HG02852 (cell line): ENCODE measurements around the gene B9D1.

Source experiments
- ATAC-seq: cut with Tn5 transposase; IDR thresholded peaks from one replicate; pipeline ENCODE4 v1.9.1; 2021; ENCODE audit warnings: mild to moderate bottlenecking, moderate library complexity; ENCODE audit not compliant: unreplicated experiment

The B9D1 gene, protein sequence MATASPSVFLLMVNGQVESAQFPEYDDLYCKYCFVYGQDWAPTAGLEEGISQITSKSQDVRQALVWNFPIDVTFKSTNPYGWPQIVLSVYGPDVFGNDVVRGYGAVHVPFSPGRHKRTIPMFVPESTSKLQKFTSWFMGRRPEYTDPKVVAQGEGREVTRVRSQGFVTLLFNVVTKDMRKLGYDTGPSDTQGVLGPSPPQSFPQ

DNA sequence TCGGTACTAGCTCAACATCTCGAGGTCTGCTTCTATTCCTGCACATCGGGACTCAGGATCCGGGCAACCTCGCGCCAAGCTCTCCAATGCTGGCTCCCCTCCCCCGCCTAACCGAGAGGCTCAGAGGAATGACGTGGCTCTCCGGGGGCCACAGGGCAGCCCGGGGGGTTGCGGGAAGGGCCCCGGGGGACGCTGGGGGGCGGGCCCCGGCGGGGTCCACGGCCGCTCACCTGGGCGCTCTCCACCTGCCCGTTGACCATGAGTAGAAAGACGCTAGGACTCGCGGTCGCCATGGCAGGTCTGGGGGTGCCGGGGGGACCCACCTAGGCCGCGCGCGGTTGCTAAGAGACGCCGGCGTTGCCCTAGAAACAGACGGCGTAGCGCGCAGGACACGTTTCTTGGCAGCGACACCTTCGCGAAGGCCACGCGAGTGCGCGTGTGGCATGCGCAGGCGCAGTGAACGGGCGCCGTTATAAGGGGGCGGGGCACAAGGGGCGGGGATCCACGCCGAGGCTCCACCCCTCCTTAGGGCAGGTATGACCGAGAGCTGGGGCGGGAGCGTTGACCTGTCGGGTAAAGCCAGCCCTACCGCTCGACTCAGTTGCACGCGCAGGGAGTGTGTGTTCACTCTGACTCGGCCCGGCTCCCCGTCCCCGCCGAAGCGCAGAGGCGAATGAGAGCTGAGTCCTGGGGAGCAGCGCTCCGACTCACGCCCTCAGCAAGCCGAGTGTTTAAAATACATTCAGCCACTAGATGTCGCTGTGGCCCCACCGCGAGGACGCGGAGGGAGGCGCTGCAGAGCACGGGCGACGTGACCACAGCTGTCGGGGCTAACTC, at the start of gene B9D1:
TSS of gene B9D1 (minus strand) at position 447 of the 837 bp plus-strand sequence. CDS start at position 293, 154 bp downstream.
- peak; percentile 82 for ATAC-seq

DNA sequence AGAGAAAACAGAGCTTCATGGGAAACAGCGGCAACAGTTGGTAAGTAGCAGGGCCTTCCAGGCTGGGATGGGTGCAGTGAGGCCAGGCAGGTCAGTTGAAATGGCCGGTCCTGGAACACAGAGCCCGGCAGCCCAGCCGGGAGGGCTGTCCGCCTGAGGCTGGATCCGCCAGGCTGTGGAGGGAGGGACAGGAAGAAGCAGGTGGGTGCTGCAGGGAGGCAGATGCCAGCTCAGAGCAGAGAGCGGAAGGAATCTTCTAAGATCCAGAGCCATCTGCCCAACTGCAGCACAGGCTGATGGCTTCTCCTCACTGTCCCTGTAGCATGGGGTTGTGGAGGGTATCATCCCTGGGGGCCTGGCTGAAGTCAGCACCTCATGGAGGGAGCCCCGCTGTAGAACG, 49.1 kb upstream of the B9D1 start:
- ATAC-seq, result no peak

DNA sequence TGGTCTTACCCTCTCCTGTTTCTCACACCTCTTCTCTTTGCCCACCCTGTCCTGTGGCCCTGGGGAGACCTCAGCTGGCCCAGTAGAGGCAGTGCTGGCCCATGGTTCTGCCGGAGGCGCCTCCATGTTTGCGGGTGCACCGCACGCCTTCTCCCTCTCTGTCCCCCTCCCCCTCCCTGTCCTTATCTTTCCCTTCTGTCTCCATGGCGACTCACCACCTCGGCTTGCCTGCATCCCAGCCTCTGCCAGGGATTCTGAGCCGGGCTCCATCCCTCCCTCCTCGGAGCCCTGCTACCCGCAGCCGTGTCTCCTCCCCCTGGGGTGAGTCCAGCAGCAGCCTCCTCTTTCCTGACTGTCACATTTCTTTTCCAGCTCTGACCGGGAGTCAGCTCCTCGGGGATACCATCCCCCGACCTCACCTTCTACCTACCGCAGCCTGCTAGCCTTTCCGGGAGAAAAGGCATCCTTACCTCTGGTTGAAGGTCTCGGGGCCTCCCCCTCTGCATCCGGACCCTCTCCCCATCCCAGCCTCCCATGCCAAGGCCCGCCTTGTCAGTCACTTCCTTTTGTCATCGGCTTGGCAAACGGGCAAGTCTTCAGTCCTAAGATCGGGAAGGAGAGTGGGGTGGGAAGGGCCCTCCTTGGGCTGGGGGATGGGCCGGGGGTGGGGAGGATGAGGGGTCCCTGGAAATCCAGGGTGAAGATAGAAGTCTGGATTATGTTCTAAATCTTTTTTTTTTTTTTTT, 48.5 kb upstream of the B9D1 start, which contains the start of gene RNF112:
TSS of gene RNF112 (plus strand) at position 358 of the 746 bp plus-strand sequence. CDS start at position 535, 177 bp downstream.
- ATAC-seq, result no peak

DNA sequence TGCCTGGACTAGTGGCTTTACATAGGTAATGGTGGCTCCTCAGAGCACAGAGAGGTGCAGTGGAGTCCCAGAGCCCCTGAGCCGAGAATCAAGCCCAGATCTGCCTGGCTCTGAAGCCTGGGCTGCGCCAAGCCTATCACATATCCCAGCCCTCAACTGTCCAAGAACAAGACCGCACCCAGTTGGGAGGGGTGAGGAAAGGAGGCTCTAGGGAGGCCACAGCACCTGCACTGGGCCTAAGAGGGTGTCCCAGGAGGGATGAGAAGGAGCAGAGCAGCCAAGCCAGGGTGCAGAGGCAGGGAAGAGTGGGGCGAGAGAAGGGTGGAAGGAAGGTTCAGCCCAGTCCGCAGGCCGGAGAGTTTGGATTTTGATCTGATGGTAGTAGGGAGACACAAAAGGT, 47.6 kb upstream of the B9D1 start:
- no peak for ATAC-seq

DNA sequence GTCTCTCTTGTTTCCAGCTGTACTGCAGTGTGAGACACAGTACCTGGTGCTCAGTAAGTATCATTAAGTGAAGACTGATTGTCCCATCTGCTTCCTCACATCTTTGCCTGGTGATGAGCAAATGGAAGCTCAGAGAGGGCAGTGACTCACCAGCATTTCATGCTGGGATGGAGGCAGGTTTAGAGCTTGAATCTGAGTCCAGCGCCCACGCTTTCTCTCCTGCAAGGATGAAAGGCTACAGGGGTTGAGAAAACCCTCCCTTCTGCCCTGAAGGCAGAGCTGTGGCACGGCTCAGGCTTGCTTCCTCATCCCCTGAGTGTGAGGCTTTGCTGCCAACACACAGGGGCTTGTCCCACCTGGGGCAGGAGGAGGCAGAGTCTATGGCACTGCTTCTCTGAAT, 47.0 kb upstream of the B9D1 start:
- ATAC-seq, result no peak

DNA sequence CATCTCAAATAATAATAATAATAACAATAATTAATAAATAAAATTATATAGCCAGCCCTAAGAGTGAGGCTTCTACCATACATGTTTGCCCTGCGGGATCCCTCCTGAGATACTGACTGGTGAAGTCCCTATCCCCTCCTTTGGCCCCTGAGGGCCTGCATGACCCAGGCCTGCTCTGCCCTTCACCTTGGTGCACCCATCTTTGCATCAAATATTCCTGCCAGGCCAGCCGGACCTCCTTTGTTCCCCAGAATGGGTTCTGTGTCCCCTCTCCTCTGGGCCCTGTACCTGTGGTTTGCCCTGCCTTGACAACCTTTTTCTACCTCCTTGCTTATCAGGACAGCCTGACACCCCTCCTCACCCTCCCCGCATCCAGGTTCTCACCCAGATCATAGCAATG, 46.5 kb upstream of the B9D1 start:
- no peak for ATAC-seq

DNA sequence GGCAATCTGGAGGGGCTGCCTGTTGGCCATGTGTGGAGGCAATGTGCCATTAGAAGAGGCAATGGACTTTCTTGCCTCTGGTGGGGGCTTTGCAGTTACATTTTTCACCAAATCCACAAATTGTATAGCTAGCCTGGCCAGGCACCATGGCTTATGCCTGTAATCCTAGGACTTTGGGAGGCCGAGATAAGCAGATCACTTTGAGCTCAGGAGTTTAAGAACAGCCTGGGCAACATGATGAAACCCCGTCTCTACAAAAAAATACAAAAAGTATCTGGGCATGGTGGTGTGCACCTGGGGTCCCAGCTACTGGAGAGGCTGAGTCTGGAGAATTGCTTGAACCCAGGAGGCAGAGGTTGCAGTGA, 45.8 kb upstream of the B9D1 start:
- no peak for ATAC-seq

DNA sequence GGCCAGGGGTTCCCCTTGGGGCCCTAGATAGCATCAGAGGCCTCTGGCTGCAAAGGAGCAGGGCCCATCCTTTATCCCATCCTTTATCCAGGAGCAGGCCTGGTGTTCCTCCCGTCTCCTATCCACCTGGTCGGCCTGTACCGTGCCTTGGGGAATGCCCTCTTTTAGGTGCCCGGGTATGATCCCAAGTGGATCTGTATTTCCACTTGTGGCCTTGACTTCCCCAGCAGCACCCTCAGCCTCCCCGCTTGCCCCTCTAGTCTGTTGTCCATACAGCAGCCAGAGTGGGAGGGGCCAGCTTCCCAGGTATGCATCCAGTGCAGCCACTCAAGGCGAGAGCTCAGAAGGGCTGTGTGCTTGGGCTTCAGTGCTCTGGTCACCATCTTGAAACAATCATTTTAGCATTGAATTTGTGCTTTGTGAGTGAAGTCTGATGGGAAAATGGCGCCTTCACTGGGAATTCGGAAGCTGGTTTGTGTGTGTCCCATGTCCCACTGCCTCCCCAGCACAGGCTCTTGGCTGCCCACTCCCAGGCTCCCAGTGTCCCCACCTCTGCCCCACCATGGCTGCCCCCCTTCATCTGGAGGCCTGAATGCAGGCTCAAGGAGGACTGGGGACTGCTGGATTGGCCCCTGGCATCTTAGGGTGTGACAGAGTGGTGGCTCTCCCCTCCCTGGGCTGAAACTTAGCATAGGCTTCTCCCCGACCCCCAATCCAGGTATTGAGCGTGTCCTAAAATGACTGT, 45.2 kb upstream of the B9D1 start:
- no peak for ATAC-seq

DNA sequence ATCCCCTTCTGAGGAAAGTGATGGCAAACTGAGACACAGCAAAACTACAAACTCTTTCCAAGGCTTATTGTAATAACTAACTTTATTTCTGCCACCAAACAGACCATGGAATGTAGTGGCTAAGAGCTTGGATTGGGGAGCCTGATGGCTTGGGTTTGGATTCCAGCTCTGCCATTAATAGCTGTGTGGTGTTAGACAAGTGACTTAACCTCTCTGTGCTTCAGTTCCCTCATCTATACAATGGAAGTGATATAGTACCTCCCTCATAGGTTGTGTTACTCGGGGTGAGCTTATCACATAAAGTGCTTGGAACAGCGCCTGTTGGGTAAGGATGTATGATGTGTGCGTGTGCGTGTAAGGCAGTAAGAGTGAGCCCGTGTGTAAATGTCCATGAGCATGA, 42.6 kb upstream of the B9D1 start:
- ATAC-seq, result no peak

DNA sequence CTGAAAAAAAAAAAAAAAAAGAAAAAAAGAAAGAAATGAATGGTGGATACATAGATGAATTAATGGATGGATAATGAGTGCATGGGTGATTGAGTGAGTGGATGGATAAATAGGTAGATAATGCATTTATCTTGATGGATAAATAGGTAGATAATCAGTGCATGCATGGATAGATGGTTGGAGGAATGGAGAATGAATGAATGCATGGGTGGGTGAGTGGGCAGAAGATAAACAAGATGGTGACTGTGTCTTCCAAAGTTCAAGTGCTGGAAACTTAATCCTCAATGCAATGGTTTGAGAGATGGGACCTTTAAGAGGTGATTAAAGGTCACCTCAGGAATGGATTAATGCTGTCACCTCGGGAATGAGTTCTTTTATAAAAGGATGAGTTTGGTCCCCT, 41.7 kb upstream of the B9D1 start:
- ATAC-seq, result no peak

DNA sequence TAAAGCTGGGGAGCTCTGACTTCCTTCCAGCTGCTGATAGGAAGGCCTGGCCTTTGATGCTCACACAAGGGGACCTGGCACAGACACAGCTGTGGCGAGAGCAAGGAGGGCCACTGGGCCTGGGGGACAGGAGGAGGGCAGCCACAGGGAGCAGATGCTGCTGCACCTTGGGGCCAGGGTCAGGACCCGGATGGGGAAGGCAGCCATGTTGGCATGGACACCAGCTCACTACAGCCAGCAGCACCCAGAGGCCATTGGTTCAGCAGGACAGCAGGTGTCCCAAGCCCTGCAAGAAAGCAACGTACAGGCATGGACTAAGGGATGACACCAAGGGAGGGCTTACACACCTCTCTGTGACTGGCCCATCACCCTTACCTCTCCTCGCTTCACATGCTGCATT, 40.5 kb upstream of the B9D1 start:
- ATAC-seq, result no peak

DNA sequence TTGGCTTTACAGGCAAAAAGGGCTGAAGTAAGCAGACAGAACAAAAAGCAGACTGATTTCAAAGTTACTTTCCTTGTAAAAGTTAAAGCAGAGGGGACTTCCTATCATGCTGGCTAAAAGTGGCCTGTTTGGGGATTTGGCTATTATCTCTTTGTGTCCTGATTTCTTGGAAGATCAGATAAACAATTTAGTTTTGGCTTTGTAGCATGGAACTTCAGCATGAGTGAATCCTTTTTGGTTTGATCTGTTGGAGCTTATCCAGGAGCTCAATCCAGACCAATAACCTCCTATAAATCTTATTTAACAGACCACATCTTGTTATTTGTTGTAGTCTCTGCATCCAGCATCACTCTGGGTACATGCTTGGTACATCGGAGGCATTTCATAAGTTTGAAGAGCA, 39.6 kb upstream of the B9D1 start:
- ATAC-seq, result no peak

DNA sequence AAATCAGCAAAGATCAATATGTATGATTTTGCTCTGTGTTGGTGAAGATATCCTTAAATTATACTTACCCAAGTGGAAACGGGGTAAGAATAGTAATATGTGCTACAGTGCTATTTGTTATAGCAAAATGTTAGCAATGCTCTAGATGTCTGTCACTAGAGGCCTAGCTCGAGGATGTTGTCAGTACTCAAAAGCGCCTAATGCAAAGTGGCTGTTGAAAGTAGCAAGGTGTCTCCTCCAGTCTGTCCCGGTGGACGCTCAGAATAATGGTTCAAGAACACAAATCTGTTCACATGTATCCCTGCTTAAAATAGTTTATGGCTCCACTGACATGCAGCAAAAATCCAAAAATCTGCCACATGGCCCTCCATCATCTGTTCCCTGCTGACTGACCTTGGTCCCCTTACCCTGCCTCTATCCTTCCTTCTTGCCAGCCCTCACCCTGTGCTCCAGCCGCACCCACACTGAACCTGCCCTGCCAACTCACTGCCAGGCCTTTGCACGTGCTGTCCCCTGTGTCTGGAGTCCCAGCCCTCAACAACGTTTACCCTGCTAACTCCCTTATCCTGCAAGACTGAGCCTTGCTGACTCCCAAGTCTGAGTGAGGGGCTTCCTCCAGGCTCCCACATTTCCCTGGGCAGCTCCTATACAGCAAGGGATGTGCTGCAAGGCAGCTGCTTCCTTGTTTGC, 38.9 kb upstream of the B9D1 start:
- ATAC-seq, result no peak

DNA sequence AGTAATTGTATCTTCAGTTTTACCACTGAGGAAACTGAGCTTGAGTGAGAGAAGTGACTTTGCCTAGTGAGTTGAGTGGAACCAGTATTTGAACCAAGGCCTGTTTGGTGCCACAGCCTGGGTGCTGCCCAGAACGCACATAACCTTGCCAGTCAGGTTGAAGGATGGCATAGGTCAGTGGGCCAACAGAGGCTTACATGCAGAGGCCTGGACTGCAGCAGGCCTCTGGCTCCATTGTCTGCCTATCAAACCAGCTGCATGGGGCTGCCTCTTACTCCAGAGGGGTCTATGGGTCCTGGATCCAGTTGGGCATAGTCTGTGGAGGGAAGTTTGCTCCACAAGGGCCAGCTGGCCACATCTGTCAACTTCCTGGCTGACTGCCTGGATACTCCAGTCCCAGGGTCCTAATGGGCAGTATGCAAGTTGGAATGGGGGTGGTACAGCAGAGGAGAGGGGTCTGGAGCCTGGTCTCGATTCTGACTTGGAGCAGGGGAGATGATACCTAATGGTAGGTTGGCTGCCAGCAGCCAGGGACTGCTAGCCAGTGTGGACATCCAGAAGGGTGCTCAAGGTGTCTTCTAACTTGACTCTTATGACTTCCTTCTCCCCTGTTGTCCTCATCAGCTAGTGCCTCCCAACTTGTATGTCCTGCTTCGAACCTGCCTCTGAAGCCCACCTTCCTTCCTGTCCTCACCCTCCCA, 37.4 kb upstream of the B9D1 start:
- ATAC-seq, result no peak

DNA sequence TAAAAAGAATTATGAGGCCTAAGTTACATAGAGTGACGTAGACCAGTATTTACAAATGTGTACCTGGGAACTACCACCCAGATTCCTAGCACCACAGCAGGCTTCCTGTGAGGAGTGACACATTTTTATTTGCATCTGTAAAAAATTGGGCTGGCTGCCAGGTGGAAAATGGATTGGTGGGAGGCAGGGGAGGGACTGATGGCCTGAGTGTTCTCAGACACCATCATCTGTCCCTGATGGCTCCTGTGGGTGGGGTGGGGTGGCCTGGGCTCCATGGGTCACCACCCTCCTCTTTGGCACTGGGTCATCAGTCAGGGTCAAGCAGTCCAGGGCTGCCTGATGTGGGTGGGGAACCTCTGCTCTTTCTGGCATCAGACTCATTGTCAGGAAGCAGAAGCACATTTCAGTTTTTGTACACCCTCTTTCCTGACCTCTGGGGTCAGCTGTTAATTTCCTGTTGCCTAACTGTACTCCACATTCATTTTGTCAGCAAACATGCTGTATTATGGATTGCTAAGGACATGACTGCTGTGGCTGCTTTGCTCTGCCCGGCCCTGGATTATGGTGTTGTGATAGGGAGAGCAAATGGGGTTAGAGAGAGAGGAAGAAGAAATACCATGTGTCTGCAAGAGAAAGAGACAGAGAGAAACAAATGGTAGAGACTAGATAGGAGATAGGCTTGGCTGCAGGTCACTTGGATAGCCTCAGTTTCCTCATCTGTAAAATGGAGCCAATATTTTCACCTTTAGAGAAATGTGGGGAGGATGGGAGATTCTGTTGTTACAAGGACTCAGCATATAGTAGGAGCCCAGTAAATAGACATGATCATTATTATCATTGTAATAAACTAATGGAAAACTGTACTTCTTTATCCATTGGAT, 36.0 kb upstream of the B9D1 start:
- no peak for ATAC-seq

DNA sequence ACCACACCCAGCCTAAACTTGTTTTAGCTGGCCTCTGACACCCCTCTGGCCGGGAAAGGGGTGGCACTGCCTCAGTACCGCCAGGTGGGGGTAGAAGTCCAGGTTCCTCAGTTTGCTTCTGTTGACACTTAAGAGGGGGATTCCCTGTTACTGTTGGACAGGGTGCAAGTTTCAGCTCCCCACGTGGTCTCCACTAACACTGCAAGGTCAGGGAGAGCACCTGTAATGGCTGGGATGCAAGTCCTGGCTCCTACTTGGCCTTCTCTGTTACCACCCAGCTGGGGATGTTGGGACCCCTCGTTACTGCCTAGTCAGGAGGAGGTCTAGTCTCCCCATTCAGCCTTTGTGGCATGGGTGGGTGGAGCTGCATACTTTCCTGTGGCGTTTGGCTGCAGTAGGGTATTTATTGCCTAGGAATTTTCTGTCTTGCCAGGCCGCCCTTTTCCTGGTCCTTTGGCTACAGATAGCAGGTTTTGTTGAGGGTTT, 35.1 kb upstream of the B9D1 start:
- ATAC-seq, result no peak

DNA sequence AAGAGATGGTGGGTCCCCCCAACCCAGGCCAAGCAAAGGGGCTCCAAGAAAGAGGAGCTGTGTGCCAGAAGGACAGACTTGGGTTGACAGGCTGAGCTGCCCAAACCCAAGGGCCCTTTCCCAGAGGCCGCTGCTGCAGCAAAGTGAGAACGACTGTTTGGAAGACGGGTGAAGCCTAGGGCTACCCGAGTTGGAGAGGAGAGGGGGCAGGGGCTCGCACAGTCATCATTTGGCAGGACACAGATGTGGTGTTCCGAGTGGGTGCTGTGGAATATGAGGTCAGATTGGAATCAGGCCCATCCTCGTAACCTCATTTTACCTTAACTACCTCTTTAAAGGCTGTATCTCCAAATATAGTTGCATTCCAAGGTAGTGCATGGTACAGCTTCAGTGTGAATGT, 29.8 kb upstream of the B9D1 start:
- no peak for ATAC-seq

DNA sequence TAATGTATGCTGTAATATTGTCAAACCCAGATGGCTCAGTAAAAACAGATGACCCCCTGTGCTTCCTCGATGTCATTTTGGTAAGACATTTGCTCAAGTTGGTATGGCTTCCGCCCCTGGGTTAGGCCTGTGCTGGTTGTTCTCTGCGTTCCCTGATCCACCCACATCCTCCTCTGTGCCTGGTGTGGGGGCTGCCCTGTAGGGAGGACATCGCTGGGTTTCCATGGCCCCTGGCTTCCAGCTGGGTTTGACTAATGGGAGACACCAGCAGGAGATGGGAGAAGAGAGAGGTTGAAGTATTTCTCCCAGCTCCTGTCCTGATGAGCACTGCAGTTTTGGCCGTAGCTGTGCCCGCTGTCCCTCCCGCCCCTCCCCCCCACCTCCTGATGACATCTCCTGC, 28.9 kb upstream of the B9D1 start:
- ATAC-seq, result no peak

DNA sequence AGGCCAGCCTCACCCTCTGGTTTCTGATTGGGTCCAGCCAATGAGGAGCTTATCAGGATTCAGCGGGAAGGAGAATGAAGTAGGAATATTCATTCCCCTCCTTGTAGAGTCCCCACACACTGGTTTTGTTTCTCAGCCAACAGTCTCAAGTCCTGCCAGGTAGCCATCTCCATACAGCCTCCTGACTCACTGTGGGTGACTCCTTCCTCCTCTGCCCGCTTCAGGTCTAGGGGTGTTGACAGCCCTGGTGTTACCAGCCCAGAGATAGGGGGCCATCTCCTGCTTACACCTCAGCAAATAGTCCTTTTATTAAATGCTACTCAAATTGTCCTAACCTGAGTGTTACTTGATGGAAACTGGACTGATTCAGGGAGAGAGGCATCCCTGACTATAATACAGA, 28.4 kb upstream of the B9D1 start:
- ATAC-seq, result no peak
